ENCODE measurements around the gene SNX1.
A peak's percentile ranks its signal among the peaks of the same experiment; 100 is the strongest.
"Not testable (repeated sequence)": the region's sequence is repeated elsewhere in the genome, so short reads cannot be mapped to it uniquely, and the experiment has no call there.

SNX1 gene, protein sequence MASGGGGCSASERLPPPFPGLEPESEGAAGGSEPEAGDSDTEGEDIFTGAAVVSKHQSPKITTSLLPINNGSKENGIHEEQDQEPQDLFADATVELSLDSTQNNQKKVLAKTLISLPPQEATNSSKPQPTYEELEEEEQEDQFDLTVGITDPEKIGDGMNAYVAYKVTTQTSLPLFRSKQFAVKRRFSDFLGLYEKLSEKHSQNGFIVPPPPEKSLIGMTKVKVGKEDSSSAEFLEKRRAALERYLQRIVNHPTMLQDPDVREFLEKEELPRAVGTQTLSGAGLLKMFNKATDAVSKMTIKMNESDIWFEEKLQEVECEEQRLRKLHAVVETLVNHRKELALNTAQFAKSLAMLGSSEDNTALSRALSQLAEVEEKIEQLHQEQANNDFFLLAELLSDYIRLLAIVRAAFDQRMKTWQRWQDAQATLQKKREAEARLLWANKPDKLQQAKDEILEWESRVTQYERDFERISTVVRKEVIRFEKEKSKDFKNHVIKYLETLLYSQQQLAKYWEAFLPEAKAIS

DNA sequence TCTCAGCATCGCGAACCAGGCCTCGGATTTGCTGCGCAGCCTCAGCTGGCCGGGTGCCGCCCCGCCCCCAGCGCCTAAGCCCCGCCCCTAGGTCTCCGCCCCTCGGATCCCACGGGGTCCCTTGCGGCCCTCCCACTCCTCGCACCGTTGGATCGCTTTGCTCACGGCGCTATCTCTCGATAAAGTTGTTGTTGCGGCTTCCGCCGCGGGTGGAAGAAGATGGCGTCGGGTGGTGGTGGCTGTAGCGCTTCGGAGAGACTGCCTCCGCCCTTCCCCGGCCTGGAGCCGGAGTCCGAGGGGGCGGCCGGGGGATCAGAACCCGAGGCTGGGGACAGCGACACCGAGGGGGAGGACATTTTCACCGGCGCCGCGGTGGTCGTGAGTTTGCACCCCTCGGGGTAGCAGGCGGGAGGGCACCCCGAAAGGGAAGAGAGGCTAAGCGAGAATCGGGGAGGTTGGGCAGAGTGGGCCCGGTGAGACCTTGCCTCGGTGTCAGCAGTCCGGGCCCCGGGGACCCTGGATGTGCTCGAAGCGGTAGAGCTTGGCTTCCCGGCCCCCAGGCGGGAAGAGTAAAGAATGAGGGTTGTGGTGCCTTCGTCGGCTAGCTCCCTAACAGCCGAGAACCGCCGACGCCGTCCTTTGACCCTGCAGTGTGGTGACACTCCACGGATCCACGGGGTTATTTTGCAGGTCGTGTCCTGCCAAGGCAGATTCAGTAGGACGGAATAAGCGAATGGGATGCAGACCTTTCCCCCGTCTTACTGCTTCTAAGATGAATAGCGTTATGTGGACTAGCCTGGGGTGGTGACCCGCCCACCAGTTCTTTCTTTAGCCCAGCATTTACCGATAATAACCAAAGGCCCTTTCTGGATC is at the start of gene SNX1:
Gene SNX1, plus strand, starts transcription at position 188 of the 873 bp plus-strand sequence. Its CDS starts 32 bp downstream, at position 220.
- peak; percentile 92 for DNase-seq

DNA sequence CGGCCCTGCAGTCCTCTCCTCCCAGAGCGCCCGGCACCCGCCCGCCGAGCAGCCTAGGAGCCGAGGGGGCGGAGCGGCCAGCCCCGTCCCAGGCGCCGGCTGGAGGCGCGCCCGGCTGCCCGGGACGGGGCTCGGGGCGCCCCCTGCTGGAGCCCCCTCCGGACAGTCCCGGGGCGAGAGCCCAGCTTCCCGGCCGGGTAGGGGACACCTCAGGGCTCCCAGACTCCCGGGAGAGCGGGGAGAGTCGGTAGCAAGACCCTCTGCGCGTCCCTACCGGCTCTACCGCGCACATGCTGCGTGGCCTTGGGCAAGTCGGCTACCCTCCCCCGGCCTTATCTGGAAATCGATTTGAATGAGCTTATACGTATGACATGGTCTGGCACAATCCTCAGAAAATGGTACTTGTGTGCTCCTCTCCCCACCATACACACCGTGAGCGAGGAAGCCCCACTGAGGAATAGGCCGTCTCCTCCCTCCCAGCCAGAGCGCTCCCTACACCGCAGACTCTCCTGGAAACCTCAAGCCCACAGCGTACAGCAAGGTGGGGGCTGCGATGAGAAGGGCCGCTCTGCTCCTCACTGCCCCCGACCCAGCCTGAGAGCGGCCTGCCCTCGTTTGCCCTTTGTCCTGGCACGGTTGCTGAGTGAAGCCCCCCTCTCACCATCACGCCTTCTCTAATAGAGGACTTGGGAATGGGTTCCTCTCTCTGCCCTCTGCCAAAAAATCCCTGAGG is 49.2 kb upstream of the SNX1 start, which contains the start of gene DAPK2:
Gene DAPK2, minus strand, starts transcription at position 65 of the 733 bp plus-strand sequence. CDS start 6,224 bp downstream, outside the sequence.
- DNase-seq: peak; percentile 21

DNA sequence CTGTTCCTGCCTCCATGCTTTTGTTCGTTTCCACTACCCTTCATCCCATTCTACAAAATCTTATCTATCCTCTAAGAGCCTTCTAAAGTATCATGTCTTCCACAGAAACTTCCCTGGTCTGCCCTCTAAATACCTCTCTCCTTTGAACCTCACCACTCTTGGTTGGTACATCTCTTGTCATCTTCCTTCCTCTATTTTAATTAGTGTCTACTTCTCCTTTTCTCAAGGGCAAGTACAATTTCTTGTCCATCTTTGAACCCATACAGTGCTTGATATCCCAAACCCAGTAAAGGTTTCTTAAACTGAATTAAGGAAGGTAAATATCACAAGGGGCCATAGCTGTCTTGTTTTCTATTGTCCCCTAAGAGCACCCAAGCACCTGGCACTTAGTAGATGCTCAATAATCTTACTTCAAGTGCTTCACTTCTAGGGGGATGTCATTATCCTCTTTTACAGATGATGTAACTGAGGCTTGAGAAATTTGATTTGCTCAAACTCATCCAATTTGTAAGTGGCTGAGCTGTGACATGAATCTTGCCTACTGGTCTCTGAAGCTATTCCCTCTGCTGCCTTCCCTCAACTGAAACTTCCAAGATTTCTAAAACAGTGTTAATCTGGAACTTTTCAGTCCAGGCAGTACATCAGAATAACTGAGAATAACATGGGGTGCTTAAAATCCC is 46.9 kb upstream of the SNX1 start:
- no peak for DNase-seq

DNA sequence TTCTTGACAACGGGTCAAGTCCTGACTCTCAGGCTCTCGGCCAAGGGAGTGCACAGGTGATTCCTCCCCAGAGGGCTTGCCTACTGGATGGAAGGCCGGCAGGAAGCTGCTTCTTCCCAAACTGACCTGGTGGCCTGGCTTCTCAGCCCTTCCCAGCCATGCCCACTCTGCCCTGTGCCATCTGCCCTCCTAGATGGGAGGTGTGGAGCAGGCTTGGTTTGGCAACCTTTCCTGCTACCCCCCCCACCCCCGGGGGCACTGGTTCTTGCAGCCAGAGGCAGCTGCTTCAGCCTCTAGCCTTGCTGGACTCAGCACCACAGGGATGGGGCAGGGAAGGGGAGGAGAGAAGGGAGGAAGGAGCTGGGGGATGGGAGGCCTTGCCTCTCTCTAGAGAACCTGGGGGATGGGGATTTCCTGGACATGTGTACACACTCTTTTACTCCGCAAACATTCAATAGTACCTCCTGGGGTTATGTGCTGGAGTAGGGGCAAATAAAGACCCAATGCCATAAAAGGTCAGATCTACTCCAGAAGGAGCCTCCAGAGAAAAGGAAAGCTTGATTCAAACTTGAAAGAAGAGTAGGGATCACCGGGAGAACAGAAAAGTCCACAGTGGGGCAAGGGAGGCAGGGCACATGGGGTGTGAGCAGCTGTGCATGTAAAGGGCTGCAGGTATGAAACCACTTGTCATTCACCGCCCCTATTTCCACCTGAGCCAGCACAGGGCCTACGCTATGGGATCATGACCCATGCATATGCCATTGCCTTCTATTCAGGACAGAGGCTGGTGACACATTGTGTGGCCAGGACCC is 45.3 kb upstream of the SNX1 start:
- DNase-seq: no peak

DNA sequence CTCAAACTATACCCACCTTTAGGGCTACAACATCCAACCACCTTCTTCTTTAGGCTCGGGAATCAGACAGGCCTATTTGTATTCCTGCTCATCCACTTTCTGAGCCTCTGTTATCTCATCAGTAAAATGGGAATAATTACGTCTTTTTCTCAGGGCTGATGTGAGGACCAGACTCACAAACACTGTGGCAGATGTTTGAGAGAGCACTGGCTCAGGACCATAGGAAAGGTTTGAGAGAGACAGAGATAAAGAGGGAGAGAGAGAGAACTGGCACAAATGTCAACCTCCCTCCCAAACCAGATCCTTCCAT is 44.7 kb upstream of the SNX1 start:
- DNase-seq: no peak

DNA sequence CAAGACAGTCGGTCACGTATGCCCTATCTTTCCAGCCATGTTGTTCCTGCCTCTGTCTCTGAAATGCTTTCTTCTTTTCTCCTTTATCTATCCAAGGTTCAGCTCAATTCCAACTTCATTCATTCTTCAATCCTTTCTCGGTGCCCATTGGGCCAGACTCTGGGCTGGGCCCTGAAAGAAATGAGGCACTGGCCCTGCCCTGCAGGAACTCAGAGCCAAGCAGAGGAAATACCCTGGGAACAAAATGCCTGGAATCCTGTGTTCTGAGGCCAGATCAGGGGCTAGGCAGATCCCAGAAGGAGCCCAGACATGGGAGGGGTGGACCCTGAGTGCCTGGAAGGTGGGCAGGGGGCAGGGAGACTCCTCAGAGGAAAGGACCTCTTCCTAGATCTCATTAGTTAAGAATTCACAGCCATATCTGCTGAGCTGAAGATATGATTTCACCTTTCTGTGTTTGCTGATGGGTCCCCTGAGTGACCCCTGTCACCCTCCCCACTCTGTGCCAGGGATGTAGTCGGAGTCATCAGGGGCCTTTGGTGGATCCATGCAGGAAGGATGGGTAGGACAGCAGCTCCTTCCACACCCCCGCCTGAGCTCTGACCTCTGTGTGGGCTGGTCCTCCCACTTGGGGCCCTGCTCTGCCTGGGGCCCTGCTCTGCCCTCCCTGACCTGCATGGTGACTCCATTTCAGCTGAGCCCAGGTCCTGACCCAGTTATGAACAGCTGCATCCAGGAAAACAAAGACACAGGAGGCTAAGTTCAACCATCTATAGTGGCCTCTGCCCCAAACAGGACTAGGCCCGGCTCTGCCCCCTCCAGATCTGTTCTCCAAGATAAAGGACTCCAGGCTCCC is 44.1 kb upstream of the SNX1 start:
- DNase-seq: no peak

DNA sequence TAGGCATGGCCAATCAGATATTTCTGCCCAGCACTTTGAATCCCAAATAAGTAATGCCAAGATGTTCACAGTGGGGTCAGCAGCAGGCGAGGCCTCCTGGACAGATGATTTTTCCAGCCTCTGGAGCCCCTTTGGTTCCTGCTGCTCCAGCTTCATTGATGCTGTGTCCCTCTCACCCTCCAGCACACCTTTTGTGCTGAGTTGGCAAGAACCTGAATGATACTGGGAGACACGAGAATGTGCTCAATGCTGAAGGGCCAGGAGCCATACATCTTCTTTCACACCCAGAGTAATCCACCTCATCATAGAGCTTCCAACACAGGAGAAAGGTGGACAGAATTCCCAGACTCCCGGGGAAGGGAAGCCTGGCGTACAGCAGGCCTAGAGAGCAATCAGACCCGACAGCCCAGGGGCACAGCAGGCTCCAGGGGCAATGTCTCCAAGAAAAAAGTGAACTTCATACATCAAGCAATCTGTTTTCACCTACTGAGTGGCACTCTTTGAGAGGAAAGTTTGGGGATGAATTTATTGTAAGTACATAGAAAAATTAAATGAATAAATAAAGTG is 42.8 kb upstream of the SNX1 start:
- DNase-seq: no peak

DNA sequence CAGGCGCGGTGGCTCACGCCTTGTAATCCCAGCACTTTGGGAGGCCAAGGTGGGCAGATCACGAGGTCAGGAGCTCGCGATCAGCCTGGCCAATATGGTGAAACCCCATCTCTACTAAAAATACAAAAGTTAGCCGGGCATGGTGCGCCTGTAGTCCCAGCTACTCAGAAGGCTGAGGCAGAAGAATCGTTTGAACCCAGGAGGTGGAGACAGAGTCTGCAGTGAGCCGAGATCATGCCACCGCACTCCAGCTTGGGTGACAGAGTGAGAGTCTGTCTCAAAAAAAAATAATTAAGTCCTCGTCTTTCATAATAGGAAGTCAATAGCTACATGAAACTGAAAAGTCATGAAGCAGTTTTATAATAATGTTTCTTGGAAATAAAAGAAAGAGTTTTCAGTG is 42.1 kb upstream of the SNX1 start:
- not testable (repeated sequence) for DNase-seq

DNA sequence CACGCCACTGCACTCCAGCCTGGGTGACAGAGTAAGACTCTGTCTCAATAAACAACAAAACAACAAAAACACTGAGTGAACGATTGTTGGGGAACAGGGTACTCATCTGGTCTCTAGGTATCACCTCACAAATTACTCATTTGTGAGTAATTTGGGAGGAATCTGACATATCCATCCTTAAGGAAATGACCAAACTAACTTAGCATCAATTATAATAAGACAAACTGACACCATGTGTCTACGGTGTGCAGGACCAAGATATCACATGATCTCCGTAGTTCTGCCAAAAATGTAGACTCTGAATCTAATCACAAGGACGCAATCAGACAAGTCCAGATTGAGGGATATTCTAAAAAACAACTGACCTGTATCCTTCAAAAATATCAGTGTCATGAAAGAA is 37.5 kb upstream of the SNX1 start:
- DNase-seq: no peak

DNA sequence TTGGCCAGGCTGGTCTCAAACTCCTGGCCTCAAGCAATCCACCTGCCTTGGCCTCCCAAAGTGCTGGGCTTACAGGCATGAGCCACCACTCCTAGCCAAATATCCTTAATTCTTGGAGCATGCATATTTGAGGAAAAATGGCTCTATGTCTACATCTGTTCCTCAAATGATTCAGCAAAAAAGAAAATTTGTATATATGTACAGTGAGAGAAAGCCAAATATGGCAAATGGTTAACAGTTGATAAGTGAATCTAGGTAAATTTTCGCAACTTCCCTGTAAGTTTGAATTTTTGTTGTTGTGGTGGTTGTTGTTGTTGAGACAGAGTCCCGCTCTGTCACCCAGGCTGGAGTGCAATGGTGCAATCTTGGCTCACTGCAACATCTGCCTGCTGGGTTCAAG is 36.7 kb upstream of the SNX1 start:
- DNase-seq: not testable (repeated sequence)

DNA sequence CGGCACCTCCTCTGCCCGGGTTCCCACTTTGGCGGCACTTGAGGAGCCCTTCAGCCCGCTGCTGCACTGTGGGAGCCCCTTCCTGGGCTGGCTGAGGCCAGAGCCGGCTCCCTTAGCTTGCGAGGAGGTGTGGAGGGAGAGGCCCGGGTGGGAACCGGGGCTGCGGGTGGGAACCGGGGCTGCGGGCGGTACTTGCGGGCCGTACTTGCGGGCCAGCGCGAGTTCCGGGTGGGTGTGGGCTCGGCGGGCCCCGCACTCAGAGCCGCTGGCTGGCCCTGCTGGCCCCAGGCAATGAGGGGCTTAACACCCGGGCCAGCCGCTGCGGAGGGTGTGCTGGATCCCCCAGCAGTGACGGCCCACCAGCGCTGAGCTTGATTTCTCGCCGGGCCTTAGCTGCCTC is 35.1 kb upstream of the SNX1 start:
- DNase-seq: no peak

DNA sequence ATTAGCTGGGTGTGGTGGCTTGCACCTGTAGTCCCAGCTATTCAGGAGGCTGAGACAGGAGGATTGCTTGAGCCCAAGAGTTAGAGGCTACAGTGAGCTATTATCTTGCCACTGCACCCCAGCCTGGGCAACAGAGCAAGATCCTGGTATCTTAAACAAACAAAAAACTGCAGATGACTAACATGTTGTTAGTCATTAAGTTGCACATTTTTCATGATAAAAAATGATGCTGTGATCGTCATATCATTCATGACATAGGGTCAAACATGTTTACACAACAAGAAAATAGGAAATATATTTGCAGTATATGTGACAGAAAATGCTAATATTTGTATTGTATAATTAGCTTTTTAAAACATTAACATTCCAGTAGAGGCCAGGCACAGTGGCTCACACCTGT is 29.3 kb upstream of the SNX1 start:
- no peak for DNase-seq

DNA sequence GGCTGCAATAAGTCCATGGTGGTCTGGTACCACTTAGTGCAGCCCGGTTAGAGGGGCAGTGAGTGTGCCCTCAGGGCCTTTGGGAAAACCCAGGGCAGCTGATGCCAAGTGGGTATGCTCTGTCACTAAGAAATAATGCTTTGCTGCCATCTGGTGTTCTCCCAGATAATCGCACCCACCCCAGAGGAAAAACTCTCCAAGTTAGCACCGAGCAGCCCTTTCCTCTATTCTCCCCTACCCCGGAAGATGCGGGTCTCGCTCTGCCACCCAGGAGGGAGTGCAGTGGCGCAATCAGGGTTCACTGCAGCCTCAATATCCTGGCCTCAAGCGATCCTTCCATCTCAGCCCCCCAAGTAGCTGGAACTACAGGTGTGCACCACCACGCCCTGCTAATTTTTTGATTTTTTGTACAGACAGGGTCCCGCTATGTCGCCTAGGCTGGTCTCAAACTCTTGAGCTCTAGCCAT is 28.2 kb upstream of the SNX1 start:
- peak; percentile 55 for DNase-seq

DNA sequence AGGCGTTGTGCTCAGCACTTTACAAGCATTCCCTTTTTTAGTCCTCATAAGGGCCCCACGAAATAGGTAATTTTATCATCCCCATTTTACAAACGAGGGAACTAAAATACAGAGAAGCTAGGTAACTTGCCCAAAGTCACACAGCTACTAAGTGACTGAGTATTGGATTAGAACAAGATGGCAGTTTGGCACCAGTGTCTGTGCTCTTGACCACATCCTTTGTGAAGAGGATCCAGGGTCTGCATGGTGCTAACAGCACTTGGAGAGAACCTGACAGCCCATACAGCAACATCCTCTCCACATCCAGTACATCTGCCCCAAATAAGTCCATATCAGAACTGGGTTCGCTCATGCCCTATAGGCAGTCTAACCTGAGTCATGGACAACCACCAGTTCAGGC is 27.6 kb upstream of the SNX1 start:
- DNase-seq: no peak

DNA sequence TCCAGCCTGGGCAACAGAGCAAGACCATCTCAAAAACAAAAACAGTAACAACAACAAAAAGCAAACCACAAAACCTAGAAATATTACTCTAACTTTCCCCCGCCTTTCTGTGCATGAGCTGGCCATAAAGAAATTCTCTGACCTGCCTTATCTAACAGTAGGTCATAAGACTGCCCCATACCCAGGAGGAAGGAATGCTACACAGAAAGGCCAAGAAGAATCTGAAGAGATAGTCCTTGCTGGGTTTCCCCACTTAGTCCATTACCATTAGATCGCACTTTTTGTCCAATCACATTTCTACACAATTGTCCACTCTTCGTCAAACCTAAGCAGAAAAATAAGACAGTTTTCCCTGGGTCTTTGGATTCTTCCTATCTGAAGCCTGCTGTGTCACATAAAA is 25.7 kb upstream of the SNX1 start:
- DNase-seq: no peak

DNA sequence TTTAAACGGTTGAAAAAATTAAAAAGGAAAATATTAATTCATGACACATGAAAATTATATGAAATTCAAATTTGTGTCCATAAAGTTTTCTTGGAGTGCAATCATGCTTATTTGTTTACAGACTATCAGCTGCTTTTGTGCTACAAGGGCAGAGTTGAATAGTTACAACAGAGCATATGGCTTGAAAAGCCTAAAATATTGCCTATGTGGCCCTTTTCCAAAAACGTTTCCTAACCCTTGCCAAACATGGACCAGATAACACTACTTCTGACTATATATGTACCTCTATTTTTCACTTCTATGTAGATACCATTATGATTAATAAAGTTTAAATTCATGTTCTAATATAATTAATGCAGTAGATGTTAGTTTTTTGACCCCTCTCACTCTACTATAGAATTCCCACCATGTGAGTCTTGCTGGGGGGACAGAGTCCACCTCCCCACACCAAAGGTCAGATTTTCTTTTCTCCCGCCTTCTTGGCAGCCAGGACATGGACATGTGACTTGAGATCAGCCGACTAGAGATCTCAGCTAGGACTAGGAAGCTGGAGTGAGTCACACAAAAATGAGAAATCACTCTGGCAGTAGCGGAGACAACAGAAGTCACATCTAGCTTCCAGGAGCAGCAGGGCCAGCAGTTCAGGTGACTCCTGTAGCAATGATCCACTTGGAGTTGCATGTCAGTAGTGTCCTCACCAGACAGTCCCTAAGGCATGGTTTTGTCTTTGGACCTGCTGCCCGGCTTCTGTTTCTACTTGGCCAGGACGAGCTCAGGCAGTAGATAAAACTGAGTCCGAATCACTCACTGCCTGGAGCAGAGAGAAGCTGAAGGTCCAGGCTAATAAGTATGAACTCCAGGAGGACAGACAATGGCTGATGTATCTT is 24.6 kb upstream of the SNX1 start:
- peak; percentile 30 for DNase-seq

DNA sequence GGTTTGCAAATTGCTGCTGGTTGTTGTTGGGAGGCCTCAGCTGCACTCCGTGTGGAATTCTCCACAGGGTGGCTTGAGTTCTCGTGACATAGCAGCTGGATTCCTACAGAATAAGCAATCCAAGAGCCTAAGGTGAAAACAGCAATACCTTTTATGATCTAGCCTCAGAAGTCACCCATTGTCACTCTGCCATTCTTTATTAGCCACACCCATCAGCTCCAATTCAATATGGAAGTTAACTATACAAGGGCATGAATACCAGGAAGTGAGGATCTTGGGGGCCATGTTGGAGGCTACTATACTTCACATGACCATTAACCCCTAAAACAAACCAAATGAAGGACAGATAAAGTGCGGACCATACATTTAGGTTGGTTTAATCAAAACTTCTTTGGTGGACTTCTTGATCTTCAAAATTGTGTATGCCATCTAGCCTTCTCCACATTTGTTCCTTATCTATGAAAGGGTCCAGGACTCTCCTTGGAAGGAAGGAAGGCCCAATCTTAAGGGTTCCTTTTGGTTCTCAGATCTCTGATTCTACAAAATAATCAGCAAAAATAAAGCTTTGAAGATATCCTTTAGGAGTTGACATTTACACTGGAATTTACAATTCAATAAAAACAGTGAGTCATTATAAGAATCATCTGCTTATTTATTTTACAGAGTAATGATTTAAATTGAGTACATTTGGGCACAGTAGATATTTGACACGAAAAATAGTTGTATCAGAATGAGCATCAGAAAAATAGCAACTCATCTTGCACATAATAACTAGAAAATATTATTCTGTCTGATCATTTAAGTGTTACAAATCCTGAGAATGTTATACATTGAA is 23.6 kb upstream of the SNX1 start:
- DNase-seq: no peak

DNA sequence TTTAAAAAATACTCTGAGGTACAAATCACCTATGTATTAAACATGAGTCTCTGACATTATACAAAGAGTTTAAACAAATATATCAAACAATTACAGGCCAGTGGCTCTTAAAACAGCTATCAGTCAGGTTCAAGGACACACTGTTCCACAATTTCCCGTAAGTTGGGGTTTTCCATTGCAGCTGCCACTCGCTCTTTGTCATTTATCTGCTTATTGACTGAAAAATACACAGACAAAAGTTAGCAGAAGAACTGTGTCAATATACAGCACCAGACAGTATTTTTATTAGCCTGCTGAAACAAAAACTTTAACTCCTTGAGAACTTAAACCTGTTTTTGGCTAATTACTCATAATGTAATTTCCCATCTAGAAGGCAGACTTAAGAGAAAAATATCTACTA is 23.0 kb upstream of the SNX1 start:
- DNase-seq: no peak

Data from amniotic stem cell (primary cell).